K562 (cell line): ENCODE results near the gene TAP2. TPM values are rescaled to one million over a fixed set of nuclear protein-coding genes. Genes with fewer than 3 reads are reported as not detected.

Experiments used
- DACH1 ChIP-seq: fragments of 450-650 bp; IDR thresholded peaks from 2 replicates; pipeline ENCODE4 v1.6.1; 2018; ENCODE audit not compliant: partially characterized antibody
- ERF ChIP-seq: fragments of 450-650 bp; formaldehyde crosslinking; IDR thresholded peaks from 2 replicates; pipeline ENCODE4 v1.4.0; 2020; ENCODE audit warnings: mild to moderate bottlenecking, mixed read lengths
- GATAD2B ChIP-seq: fragments of 450-650 bp; IDR thresholded peaks from 2 replicates; pipeline ENCODE4 v1.6.1; 2017; ENCODE audit warnings: mild to moderate bottlenecking, borderline replicate concordance
- HDAC8 ChIP-seq: fragments of 450-650 bp; IDR thresholded peaks from 2 replicates; pipeline ENCODE4 v1.6.1; 2016; ENCODE audit warnings: mild to moderate bottlenecking, missing genetic modification characterization, moderate library complexity, missing compliant biosample characterization
- NR1H2 ChIP-seq: sonication (generic); formaldehyde crosslinking; IDR thresholded peaks from 2 replicates; pipeline ENCODE4 v1.4.0; 2020; ENCODE audit warnings: mild to moderate bottlenecking, missing genetic modification reagents
- RBM34 ChIP-seq: fragments of 200-400 bp; formaldehyde crosslinking; IDR thresholded peaks from 2 replicates; pipeline ENCODE4 v1.6.1; 2018; ENCODE audit warnings: low read length, borderline replicate concordance; ENCODE audit not compliant: insufficient read depth
- SP1 ChIP-seq: sonication (generic); formaldehyde crosslinking; IDR thresholded peaks from 2 replicates; pipeline ENCODE4 v1.8.1; 2022; ENCODE audit warnings: mild to moderate bottlenecking, missing genetic modification reagents
- ZBTB17 ChIP-seq: fragments of 450-650 bp; formaldehyde crosslinking; IDR thresholded peaks from 2 replicates; pipeline ENCODE4 v1.4.0; 2020; ENCODE audit warnings: mild to moderate bottlenecking
- polyA plus RNA-seq, 8 experiments: library from polyadenylated mRNA; depleted of rRNA in 4 of 8; stranded (reverse) in 5 of 8; unstranded in 3 of 8; fragments of >200 nt; fragmentation: Nextera tagmentation in 2 of 8; fragmentation: Illumina TruSeq in 1 of 8; extraction: Ambion mirVana in 2 of 8; extraction: Trizol in 1 of 8; gene quantifications; 2 replicates each; pipeline versions ENCODE4 v1.2.1 to v1.2.3, GENCODE V29; 2011 to 2014; ENCODE audit warnings: inconsistent platforms in 1 of 8, missing spikeins in 1 of 8
- total RNA-seq, 7 experiments: library from RNA; depleted of rRNA in 6 of 7; stranded (reverse); fragments of >200 nt in 6 of 7; fragmentation: Illumina TruSeq in 2 of 7; extraction: Trizol in 2 of 7; gene quantifications; 2 replicates each; pipeline versions ENCODE4 v1.2.1 to v1.2.3, GENCODE V29; 2011 to 2021; ENCODE audit warnings: low replicate concordance in 1 of 7
- TF ChIP-seq, protein P1 (sequence below): fragments of 450-650 bp; IDR thresholded peaks from 2 replicates; pipeline ENCODE4 v1.7.0; 2016; ENCODE audit warnings: borderline replicate concordance
- TF ChIP-seq, protein P2 (sequence below): fragments of 250-450 bp; sonication (Bioruptor Pico); IDR thresholded peaks from 2 replicates; pipeline ENCODE4 v1.4.0; 2020; ENCODE audit warnings: mild to moderate bottlenecking, moderate library complexity, borderline replicate concordance
- TF ChIP-seq, protein P3 (sequence below), 2 experiments: fragments of 450-650 bp in 1 of 2; sonication (generic) in 1 of 2; formaldehyde crosslinking in 1 of 2; IDR thresholded peaks; 2 replicates each; pipeline versions ENCODE4 v1.7.1 to v1.9.0; 2016 to 2022; ENCODE audit warnings: inconsistent platforms in 1 of 2, mild to moderate bottlenecking in 1 of 2, missing genetic modification reagents in 1 of 2

TAP2 gene
- total and polyA plus RNA-seq, 9 of the 15 experiments (the other 6 are each of a cell fraction or from before 2014, with no cell fraction given) = 2.0 to 53.5 (median 19.6) TPM

DNA sequence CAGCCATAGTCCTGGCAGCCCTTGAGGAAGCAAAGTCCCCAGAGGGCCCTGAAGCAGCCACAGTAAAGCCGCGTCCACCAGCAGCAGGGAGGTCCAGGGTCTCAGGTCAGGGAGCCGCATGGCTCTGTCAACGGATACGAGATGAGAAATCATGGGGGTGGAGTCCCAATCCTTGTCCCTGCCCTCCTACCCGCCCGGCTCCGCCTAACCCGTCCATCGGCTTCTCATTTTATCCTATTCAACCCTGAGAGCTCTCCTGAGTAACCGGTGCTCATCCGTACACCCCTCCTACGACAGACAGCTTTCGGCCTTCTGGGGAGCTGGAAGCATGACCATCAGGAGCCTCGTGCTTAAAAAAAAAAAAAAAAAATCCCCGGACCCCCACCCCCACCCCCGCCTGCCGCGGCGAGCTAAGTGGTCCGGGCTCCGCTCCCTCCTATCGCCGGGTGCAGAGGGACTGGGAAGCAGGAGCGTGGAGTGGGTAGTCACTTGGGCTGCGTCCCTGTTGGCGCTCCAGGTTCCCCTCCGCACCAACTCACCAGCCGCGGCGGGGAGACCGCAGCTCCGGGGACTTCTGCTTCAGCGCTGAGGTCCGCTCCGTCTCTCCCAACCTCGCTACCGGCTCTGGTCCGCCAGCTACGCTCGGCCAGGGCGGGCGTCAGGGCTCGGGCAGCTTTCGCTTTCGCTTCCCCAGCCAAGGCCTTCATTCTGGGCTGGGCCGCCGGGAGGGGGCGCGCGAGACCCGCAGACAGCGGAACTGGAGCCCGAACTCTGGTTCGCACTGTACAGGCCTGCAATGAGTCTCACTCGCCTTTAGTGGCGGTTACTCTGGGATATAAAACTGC, at the start of gene TAP2 (continued):
- TF ChIP-seq HDAC8 (tag) = no peak
- peak; percentile 69; the same call in 1 of the 2 replicates for TF ChIP-seq GATAD2B
- TF ChIP-seq SP1 (CRISPR knock-in tag) = peak; percentile 78
- peak; percentile 45; the same call in 1 of the 2 replicates for TF ChIP-seq ZBTB17
- TF ChIP-seq, protein P1, sequence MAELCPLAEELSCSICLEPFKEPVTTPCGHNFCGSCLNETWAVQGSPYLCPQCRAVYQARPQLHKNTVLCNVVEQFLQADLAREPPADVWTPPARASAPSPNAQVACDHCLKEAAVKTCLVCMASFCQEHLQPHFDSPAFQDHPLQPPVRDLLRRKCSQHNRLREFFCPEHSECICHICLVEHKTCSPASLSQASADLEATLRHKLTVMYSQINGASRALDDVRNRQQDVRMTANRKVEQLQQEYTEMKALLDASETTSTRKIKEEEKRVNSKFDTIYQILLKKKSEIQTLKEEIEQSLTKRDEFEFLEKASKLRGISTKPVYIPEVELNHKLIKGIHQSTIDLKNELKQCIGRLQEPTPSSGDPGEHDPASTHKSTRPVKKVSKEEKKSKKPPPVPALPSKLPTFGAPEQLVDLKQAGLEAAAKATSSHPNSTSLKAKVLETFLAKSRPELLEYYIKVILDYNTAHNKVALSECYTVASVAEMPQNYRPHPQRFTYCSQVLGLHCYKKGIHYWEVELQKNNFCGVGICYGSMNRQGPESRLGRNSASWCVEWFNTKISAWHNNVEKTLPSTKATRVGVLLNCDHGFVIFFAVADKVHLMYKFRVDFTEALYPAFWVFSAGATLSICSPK = no peak
- TF ChIP-seq, protein P2, sequence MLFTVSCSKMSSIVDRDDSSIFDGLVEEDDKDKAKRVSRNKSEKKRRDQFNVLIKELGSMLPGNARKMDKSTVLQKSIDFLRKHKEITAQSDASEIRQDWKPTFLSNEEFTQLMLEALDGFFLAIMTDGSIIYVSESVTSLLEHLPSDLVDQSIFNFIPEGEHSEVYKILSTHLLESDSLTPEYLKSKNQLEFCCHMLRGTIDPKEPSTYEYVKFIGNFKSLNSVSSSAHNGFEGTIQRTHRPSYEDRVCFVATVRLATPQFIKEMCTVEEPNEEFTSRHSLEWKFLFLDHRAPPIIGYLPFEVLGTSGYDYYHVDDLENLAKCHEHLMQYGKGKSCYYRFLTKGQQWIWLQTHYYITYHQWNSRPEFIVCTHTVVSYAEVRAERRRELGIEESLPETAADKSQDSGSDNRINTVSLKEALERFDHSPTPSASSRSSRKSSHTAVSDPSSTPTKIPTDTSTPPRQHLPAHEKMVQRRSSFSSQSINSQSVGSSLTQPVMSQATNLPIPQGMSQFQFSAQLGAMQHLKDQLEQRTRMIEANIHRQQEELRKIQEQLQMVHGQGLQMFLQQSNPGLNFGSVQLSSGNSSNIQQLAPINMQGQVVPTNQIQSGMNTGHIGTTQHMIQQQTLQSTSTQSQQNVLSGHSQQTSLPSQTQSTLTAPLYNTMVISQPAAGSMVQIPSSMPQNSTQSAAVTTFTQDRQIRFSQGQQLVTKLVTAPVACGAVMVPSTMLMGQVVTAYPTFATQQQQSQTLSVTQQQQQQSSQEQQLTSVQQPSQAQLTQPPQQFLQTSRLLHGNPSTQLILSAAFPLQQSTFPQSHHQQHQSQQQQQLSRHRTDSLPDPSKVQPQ (CRISPR knock-in tag) = no peak
- TF ChIP-seq, protein P3, sequence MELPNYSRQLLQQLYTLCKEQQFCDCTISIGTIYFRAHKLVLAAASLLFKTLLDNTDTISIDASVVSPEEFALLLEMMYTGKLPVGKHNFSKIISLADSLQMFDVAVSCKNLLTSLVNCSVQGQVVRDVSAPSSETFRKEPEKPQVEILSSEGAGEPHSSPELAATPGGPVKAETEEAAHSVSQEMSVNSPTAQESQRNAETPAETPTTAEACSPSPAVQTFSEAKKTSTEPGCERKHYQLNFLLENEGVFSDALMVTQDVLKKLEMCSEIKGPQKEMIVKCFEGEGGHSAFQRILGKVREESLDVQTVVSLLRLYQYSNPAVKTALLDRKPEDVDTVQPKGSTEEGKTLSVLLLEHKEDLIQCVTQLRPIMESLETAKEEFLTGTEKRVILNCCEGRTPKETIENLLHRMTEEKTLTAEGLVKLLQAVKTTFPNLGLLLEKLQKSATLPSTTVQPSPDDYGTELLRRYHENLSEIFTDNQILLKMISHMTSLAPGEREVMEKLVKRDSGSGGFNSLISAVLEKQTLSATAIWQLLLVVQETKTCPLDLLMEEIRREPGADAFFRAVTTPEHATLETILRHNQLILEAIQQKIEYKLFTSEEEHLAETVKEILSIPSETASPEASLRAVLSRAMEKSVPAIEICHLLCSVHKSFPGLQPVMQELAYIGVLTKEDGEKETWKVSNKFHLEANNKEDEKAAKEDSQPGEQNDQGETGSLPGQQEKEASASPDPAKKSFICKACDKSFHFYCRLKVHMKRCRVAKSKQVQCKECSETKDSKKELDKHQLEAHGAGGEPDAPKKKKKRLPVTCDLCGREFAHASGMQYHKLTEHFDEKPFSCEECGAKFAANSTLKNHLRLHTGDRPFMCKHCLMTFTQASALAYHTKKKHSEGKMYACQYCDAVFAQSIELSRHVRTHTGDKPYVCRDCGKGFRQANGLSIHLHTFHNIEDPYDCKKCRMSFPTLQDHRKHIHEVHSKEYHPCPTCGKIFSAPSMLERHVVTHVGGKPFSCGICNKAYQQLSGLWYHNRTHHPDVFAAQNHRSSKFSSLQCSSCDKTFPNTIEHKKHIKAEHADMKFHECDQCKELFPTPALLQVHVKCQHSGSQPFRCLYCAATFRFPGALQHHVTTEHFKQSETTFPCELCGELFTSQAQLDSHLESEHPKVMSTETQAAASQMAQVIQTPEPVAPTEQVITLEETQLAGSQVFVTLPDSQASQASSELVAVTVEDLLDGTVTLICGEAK (IDR thresholded peaks at IDR 0.05) = peak; percentile 80
- TF ChIP-seq, protein P3 (CRISPR knock-in tag; IDR thresholded peaks at IDR 0.05) = 0 out of 2 replicates have a peak, but pooled peaks have one; percentile 46
- no peak for TF ChIP-seq ERF
- TF ChIP-seq RBM34 = no peak
- no peak for TF ChIP-seq NR1H2 (CRISPR knock-in tag)
- no peak for TF ChIP-seq DACH1
